Tibial artery (tissue), 4 donors: ENCODE data around the gene SV2B.
"Not testable (repeated sequence)": the region's sequence is repeated elsewhere in the genome, so short reads cannot be mapped to it uniquely, and the experiment has no call there.

Source experiments
- DNase-seq, 2 donors: peaks; one replicate each; pipeline ENCODE4 v3.0.0-alpha.2; 2019
- H3K27ac ChIP-seq, 2 donors: fragments of 200-600 bp; sonication (generic) in 1 of 2; 1 replicate in 1 of 2; 2 replicates in 1 of 2; pipeline ENCODE4 v1.5.1; 2018 to 2019; ENCODE audit warnings: mild to moderate bottlenecking in 1 of 2
- H3K27me3 ChIP-seq, 2 donors: fragments of 200-600 bp; sonication (generic) in 1 of 2; one replicate each; pipeline versions ENCODE4 v1.5.1 to v1.6.0; 2016 to 2019
- H3K36me3 ChIP-seq, 3 donors: fragments of 200-600 bp; sonication (generic) in 2 of 3; one replicate each; pipeline ENCODE4 v1.5.1; 2016 to 2019; ENCODE audit warnings: mild to moderate bottlenecking in 2 of 3
- H3K4me1 ChIP-seq, 4 donors: fragments of 200-600 bp; sonication (generic) in 2 of 4; 1 replicate in 3 of 4; 2 replicates in 1 of 4; pipeline ENCODE4 v1.5.1; 2016 to 2019
- H3K4me3 ChIP-seq, 2 donors: fragments of 200-600 bp; sonication (generic) in 1 of 2; 1 replicate in 1 of 2; 2 replicates in 1 of 2; pipeline ENCODE4 v1.5.1; 2018 to 2019; ENCODE audit warnings: mild to moderate bottlenecking in 2 of 2
- H3K9me3 ChIP-seq, 3 donors: fragments of 200-600 bp; sonication (generic) in 1 of 3; one replicate each; pipeline ENCODE4 v1.5.1; 2016 to 2019
- intact Hi-C: fragments of 100-400 bp; cut with DNase I; formaldehyde crosslinking; loops from one replicate; pipeline ENCODE4 v1.15.0; 2023; ENCODE audit warnings: low total_unique reads
- TF ChIP-seq, protein P1 (sequence below), 2 experiments: fragments of 200-600 bp in 1 of 2; fragments of 450-650 bp in 1 of 2; IDR thresholded peaks; one replicate each; pipeline ENCODE4 v1.5.1; 2017 to 2019; ENCODE audit warnings: antibody characterized with exemption in 2 of 2, mild to moderate bottlenecking in 1 of 2, moderate library complexity in 1 of 2

Gene SV2B

DNA sequence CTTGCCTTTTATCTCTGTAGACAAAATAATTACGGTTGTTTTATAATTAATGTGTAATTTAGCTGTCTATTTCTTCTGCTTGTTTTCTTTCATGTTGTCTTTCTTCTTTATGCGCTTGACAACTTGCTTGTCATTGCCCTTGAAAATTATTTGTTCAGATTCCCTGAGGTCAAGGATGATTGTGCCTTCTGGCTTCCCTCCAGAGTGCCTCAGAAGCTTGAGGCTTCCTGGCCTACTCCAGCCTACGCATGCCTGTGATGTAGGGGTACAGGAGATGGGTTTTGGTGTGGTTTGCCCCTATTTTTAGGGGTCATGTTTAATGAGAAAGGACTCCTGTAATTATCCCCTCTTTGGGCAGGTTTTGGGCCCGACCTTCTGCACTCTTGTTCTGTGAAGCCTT is 231.5 kb downstream of the SV2B start:
- Histone ChIP-seq H3K4me1 (no peaks in the 10 kb centered on the region), H3K4me3 (no peak overlapping the region), H3K36me3 (no peaks in the 10 kb centered on the region), H3K27ac (no peak overlapping the region), H3K9me3 (no peaks in the 10 kb centered on the region), H3K27me3 (no peaks in the 10 kb centered on the region)
- TF ChIP-seq, protein P1, sequence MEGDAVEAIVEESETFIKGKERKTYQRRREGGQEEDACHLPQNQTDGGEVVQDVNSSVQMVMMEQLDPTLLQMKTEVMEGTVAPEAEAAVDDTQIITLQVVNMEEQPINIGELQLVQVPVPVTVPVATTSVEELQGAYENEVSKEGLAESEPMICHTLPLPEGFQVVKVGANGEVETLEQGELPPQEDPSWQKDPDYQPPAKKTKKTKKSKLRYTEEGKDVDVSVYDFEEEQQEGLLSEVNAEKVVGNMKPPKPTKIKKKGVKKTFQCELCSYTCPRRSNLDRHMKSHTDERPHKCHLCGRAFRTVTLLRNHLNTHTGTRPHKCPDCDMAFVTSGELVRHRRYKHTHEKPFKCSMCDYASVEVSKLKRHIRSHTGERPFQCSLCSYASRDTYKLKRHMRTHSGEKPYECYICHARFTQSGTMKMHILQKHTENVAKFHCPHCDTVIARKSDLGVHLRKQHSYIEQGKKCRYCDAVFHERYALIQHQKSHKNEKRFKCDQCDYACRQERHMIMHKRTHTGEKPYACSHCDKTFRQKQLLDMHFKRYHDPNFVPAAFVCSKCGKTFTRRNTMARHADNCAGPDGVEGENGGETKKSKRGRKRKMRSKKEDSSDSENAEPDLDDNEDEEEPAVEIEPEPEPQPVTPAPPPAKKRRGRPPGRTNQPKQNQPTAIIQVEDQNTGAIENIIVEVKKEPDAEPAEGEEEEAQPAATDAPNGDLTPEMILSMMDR (IDR thresholded peaks at IDR 0.05): no peak
- intact Hi-C loops: no loop called here
- no peak for DNase-seq

DNA sequence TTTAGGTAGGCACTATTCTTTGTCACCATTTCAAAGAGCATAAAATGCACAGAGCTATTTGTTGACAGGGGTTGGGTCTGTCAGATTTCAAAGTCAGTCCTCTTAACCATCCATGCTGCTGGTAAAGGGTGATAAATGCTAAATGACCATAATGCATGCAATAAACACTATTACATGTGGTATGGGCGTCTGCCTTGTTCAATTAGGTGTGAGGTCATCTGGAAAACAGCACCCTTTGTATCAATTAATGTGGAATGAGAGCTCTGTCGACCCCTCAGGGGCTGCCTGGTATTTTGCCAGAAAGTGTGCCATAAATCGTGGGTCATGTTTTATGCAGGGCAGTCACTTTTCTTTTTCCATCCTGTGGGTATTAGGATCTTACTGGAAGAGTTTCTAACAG is 235.6 kb downstream of the SV2B start:
- H3K4me1 ChIP-seq: no peaks in the 10 kb centered on the region
- TF ChIP-seq, protein P1 (IDR thresholded peaks at IDR 0.05): no peak
- H3K27ac ChIP-seq: no peak overlapping the region
- DNase-seq: no peak
- intact Hi-C loops: no loop called here
- H3K36me3 ChIP-seq: no peaks in the 10 kb centered on the region
- peaks cover 0 to 1% of the 10 kb centered on the region in 2 donors for H3K27me3 ChIP-seq
- no peaks in the 10 kb centered on the region for H3K9me3 ChIP-seq
- H3K4me3 ChIP-seq: no peak overlapping the region

DNA sequence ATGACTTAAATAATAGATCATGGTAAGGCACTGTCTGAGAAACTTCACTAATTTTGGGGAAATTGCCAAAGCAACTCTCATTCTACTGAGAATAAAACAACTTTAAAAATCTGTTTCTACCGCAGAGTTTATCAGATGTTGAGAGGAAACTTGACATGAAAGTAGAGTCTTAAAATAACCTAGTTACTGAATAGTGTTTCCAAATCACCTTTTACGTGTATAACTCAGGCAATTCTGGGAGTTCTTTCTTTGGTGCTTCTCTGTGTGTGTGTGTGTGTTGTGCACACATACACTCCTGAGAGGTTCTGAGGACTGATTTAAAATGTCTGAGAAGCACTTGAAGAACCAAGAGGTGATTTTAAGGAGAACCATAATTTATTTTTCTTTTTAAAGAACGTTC is 236.6 kb downstream of the SV2B start:
- TF ChIP-seq, protein P1 (IDR thresholded peaks at IDR 0.05): no peak

DNA sequence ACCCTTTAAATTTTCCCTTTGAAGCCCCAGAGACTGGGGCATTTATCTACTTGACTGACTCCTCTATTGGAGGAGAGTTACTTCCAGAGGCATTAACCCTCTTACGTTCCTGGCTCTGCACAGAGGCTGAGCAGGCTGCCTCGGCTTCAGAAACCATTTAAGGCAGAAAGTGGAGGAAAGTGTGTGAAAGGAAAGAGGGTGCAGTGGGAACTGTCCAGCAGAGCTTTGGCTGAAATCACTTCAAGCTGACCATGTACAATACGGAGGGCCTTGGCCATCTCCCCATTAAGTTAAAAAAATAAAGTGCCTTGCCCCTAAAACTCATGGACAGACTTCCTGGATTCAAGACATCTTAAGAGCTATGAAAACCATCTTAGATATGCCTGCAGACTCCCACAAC is 238.7 kb downstream of the SV2B start:
- intact Hi-C loops: no loop called here
- no peaks in the 10 kb centered on the region for H3K4me1 ChIP-seq
- no peaks in the 10 kb centered on the region for H3K9me3 ChIP-seq
- H3K4me3 ChIP-seq: no peak overlapping the region
- DNase-seq: no peak
- peaks cover 0 to 5% of the 10 kb centered on the region in 2 donors for H3K27me3 ChIP-seq
- H3K36me3 ChIP-seq: no peaks in the 10 kb centered on the region
- no peak overlapping the region for H3K27ac ChIP-seq
- TF ChIP-seq, protein P1 (IDR thresholded peaks at IDR 0.05): no peak

More for the DNA sequence above, 236.6 kb downstream of the SV2B start:
- no peaks in the 10 kb centered on the region for H3K4me1 ChIP-seq
- H3K27ac ChIP-seq: no peak overlapping the region
- no peaks in the 10 kb centered on the region for H3K36me3 ChIP-seq
- no peaks in the 10 kb centered on the region for H3K9me3 ChIP-seq
- H3K27me3 ChIP-seq: peaks cover 0 to 5% of the 10 kb centered on the region in 2 donors
- intact Hi-C loops: no loop called here
- no peak overlapping the region for H3K4me3 ChIP-seq
- no peak for DNase-seq

DNA sequence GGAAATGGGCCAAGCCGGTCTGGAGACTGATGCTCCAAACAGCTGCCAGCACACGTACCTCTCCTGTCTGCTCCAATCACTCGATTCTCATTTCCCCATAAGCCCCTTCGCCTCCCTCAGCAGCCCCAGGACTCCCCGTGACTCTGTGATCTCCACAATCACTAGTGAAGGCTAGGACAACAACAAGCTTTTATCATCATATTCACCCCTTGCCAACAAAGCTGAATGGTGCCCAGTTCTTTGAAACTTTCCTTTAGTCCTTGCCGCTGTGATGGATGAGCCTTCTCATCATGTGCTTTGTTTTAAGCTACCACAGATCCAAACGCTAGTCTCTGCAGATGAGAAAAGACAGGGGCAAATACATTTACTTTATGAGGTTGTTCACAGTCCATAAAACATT is 242.0 kb downstream of the SV2B start:
- Histone ChIP-seq H3K36me3 (no peaks in the 10 kb centered on the region), H3K4me1 (no peaks in the 10 kb centered on the region), H3K27ac (no peak overlapping the region), H3K9me3 (no peaks in the 10 kb centered on the region), H3K27me3 (peaks cover 0 to 5% of the 10 kb centered on the region in 2 donors), H3K4me3 (no peak overlapping the region)
- TF ChIP-seq, protein P1 (IDR thresholded peaks at IDR 0.05): no peak
- no peak for DNase-seq
- intact Hi-C loops: no loop called here

DNA sequence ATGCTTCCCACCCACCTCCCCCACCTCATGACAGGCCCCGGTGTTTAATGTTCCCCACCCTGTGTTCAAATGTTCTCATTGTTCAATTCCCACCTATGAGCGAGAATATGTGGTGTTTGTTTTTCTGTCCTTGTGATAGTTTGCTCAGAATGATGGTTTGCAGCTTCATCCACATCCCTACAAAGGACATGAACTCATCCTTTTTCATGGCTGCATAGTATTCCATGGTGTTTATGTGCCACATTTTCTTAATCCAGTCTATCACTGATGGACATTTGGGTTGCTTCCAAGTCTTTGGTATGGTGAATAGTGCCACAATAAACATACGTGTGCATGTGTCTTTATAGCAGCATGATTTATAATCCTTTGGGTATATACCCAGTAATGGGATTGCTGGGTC is 244.9 kb downstream of the SV2B start:
- DNase-seq, H3K27me3 ChIP-seq, H3K4me3 ChIP-seq, H3K4me1 ChIP-seq, H3K9me3 ChIP-seq, H3K27ac ChIP-seq, intact Hi-C loops, H3K36me3 ChIP-seq: not testable (repeated sequence)
